Vagina (tissue), 2 donors: Measurements from ENCODE around the gene CSTPP1. TPM values are rescaled to one million over a fixed set of nuclear protein-coding genes. Genes with fewer than 3 reads are reported as not detected.

Experiments used
- DNase-seq, 2 donors: peaks; one replicate each; pipeline ENCODE4 v3.0.0-alpha.2; 2017; ENCODE audit errors: extremely low spot score in 2 of 2
- H3K27ac ChIP-seq: fragments of 200-600 bp; sonication (generic); one replicate; pipeline ENCODE4 v1.5.1; 2019
- H3K27me3 ChIP-seq: fragments of 200-600 bp; sonication (generic); one replicate; pipeline ENCODE4 v1.5.1; 2019
- H3K36me3 ChIP-seq, 2 donors: fragments of 200-600 bp; sonication (generic); one replicate each; pipeline ENCODE4 v1.5.1; 2017 to 2019
- H3K4me1 ChIP-seq: fragments of 200-600 bp; sonication (generic); one replicate; pipeline ENCODE4 v1.5.1; 2019
- H3K4me3 ChIP-seq, 2 donors: fragments of 200-600 bp; sonication (generic); 1 replicate in 1 of 2; 2 replicates in 1 of 2; pipeline ENCODE4 v1.5.1; 2016 to 2019
- H3K9me3 ChIP-seq: fragments of 200-600 bp; sonication (generic); one replicate; pipeline ENCODE4 v1.5.1; 2019
- POLR2A ChIP-seq, 2 donors: fragments of 450-650 bp; IDR thresholded peaks; one replicate each; pipeline ENCODE4 v1.6.1; 2017; ENCODE audit warnings: antibody characterized with exemption in 2 of 2, mild to moderate bottlenecking in 2 of 2, moderate library complexity in 2 of 2
- POLR2AphosphoS5 ChIP-seq, 2 donors: sonication (generic); formaldehyde crosslinking; IDR thresholded peaks; one replicate each; pipeline ENCODE4 v1.9.0; 2017; ENCODE audit warnings: antibody characterized with exemption in 2 of 2, mild to moderate bottlenecking in 2 of 2, low read depth in 1 of 2; ENCODE audit not compliant: insufficient read depth in 1 of 2
- intact Hi-C: fragments of 100-400 bp; cut with DNase I; formaldehyde crosslinking; loops from one replicate; pipeline ENCODE4 v1.15.1; 2023
- total RNA-seq: library from RNA; depleted of rRNA; stranded (reverse); fragments of >200 nt; gene quantifications from one replicate; pipeline ENCODE4 v1.2.3, GENCODE V29; 2016
- TF ChIP-seq, protein P1 (sequence below), 3 experiments: fragments of 450-650 bp in 2 of 3; fragments of 200-600 bp in 1 of 3; sonication (generic) in 1 of 3; IDR thresholded peaks; one replicate each; pipeline ENCODE4 v1.5.1; 2017 to 2019; ENCODE audit warnings: antibody characterized with exemption in 3 of 3, mild to moderate bottlenecking in 2 of 3, moderate library complexity in 2 of 3

The CSTPP1 gene
- total RNA-seq = 30.7 TPM

DNA sequence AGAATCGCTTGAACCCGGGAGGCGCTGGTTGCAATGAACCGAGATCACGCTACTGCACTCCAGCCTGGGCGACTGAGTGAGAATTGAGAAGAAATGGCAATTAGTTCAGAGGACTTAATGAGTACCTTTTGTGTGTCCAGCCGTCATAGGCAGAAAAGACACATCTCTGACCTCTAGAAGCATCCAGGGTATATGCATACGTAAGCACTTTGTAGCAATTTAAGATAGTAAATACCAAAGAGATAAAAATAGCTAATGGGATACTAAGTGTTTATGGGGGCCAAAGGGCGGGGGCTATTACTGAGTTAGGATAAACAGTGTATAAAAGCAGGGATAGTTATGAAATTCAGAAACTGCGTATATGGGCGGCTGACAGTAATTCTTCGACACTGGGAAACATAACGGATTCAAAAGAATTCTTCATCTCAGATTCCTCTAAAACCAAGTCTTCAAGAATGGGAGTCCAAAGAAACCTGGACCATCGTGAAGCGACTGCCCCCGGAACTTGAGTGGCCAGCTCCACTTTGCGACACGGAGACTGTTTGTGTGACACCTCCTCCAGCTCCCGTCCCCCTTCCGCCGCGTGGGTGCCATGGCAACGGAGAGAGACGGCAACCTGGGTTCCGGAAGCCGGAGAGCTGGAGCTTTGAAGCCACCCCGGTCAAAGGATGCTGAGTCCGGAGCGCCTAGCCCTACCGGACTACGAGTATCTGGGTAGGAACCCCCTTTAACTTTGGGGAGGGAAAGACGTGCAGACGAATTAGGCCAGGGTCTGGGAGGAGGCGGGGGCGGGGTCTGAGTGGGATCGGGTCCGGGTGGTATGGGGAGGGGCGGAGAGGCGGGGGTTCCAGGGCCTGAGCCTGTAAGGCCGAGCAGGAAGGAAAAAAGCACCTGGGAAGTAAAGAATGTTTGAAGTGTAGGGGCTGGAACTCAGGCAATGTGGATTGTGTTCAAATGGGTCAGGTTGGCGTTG is at the start of gene CSTPP1:
Gene CSTPP1, plus strand, starts transcription at position 624 of the 973 bp plus-strand sequence. Its CDS starts 45 bp downstream, at position 669.
- intact Hi-C loops = no loop called here
- H3K4me1 ChIP-seq = peaks cover 13% of the 10 kb centered on the region
- TF ChIP-seq POLR2A (IDR thresholded peaks at IDR 0.05) (no peak), POLR2AphosphoS5 (IDR thresholded peaks at IDR 0.05; ENCODE audit: insufficient read depth in 1 of 2, low read depth in 1 of 2) (peak; percentile 57 to 76)
- TF ChIP-seq, protein P1, sequence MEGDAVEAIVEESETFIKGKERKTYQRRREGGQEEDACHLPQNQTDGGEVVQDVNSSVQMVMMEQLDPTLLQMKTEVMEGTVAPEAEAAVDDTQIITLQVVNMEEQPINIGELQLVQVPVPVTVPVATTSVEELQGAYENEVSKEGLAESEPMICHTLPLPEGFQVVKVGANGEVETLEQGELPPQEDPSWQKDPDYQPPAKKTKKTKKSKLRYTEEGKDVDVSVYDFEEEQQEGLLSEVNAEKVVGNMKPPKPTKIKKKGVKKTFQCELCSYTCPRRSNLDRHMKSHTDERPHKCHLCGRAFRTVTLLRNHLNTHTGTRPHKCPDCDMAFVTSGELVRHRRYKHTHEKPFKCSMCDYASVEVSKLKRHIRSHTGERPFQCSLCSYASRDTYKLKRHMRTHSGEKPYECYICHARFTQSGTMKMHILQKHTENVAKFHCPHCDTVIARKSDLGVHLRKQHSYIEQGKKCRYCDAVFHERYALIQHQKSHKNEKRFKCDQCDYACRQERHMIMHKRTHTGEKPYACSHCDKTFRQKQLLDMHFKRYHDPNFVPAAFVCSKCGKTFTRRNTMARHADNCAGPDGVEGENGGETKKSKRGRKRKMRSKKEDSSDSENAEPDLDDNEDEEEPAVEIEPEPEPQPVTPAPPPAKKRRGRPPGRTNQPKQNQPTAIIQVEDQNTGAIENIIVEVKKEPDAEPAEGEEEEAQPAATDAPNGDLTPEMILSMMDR (IDR thresholded peaks at IDR 0.05) = no peak

GRCh38 chr11:46888636-46889035 is 47.9 kb upstream of the CSTPP1 start:
- H3K36me3 ChIP-seq = peaks cover 0 to 13% of the 10 kb centered on the region in 2 donors
- DNase-seq = no peak
- no peak overlapping the region for H3K4me3 ChIP-seq
- H3K27ac ChIP-seq = no peak overlapping the region
- H3K9me3 ChIP-seq = no peaks in the 10 kb centered on the region
- TF ChIP-seq POLR2AphosphoS5 (IDR thresholded peaks at IDR 0.05; ENCODE audit: insufficient read depth in 1 of 2, low read depth in 1 of 2) (no peak), POLR2A (IDR thresholded peaks at IDR 0.05) (no peak)
- TF ChIP-seq, protein P1 (IDR thresholded peaks at IDR 0.05) = no peak
- intact Hi-C loops = loop anchor here (2.0 kb wide), 1 partner anchor 264 kb away; no protein-coding TSS in a partner anchor
- no peaks in the 10 kb centered on the region for H3K27me3 ChIP-seq
- no peaks in the 10 kb centered on the region for H3K4me1 ChIP-seq

More for the DNA sequence above, at the start of gene CSTPP1:
- peak within 1 kb of the TSS; percentile 49 for H3K27ac ChIP-seq
- H3K27me3 ChIP-seq = no peaks in the 10 kb centered on the region
- H3K4me3 ChIP-seq = peak within 1 kb of the TSS; percentile 60 to 63
- no peaks in the 10 kb centered on the region for H3K9me3 ChIP-seq
- no peak for DNase-seq
- no peaks in the 10 kb centered on the region for H3K36me3 ChIP-seq

GRCh38 chr11:46889251-46889650 is 47.3 kb upstream of the CSTPP1 start:
- H3K9me3 ChIP-seq = no peaks in the 10 kb centered on the region
- H3K4me3 ChIP-seq = no peak overlapping the region
- H3K36me3 ChIP-seq = peaks cover 0 to 11% of the 10 kb centered on the region in 2 donors
- no peak overlapping the region for H3K27ac ChIP-seq
- TF ChIP-seq POLR2A (IDR thresholded peaks at IDR 0.05) (no peak), POLR2AphosphoS5 (IDR thresholded peaks at IDR 0.05; ENCODE audit: insufficient read depth in 1 of 2, low read depth in 1 of 2) (no peak)
- TF ChIP-seq, protein P1 (IDR thresholded peaks at IDR 0.05) = no peak
- no peaks in the 10 kb centered on the region for H3K4me1 ChIP-seq
- no peak for DNase-seq
- intact Hi-C loops = loop anchor here (2.0 kb wide), 1 partner anchor 264 kb away; no protein-coding TSS in a partner anchor
- H3K27me3 ChIP-seq = no peaks in the 10 kb centered on the region

GRCh38 chr11:46889689-46890475 is 46.7 kb upstream of the CSTPP1 start:
- H3K4me3 ChIP-seq = no peak overlapping the region
- H3K4me1 ChIP-seq = no peaks in the 10 kb centered on the region
- H3K9me3 ChIP-seq = no peaks in the 10 kb centered on the region
- H3K27ac ChIP-seq = no peak overlapping the region
- peaks cover 0 to 11% of the 10 kb centered on the region in 2 donors for H3K36me3 ChIP-seq
- DNase-seq = no peak
- intact Hi-C loops = loop anchor here (2.0 to 10.0 kb wide), 2 partner anchors 263 to 465 kb away; partner anchors contain the start of gene MYBPC3
- H3K27me3 ChIP-seq = no peaks in the 10 kb centered on the region
- TF ChIP-seq POLR2AphosphoS5 (IDR thresholded peaks at IDR 0.05; ENCODE audit: insufficient read depth in 1 of 2, low read depth in 1 of 2) (no peak), POLR2A (IDR thresholded peaks at IDR 0.05) (no peak)
- TF ChIP-seq, protein P1 (IDR thresholded peaks at IDR 0.05) = peak; percentile 72 to 94 (median 88)
